Skin of body (tissue), 2 donors: ENCODE measurements around the gene ZNF569. TPM values are rescaled to one million over a fixed set of nuclear protein-coding genes. Genes with fewer than 3 reads are reported as not detected.
A peak's percentile ranks its signal among the peaks of the same experiment; 100 is the strongest.
"Not testable (repeated sequence)": the region's sequence is repeated elsewhere in the genome, so short reads cannot be mapped to it uniquely, and the experiment has no call there.

Experiments used
- DNase-seq: peaks from one replicate; lab custom pipeline; 2025; lab: John Stamatoyannopoulos, UW
- total RNA-seq: library from RNA; depleted of rRNA; stranded (reverse); fragments of >200 nt; gene quantifications from one replicate; pipeline ENCODE4 v1.2.3, GENCODE V29; 2014

The ZNF569 gene
- total RNA-seq, 1 donor from 2014 or later: 11.3 TPM

GRCh38 chr19:37403403-37403802 lies 63.8 kb downstream of the ZNF569 start:
- DNase-seq: no peak

- DNase-seq: no peak
Observed at GRCh38 chr19:37401078-37401477, 66.2 kb downstream of the ZNF569 start.

GRCh38 chr19:37391399-37391798 lies 75.8 kb downstream of the ZNF569 start:
- DNase-seq: not testable (repeated sequence)

- DNase-seq: no peak
Observed at GRCh38 chr19:37389234-37389633, 78.0 kb downstream of the ZNF569 start.

GRCh38 chr19:37370880-37371661 lies 96.2 kb downstream of the ZNF569 start, which contains the start of gene ZNF527:
Gene ZNF527, plus strand, starts transcription at chr19:37371099. Its CDS starts 3,100 bp downstream, at chr19:37374199.
- peak; percentile 97 for DNase-seq

GRCh38 chr19:37370386-37370879 lies 96.8 kb downstream of the ZNF569 start:
- not testable (repeated sequence) for DNase-seq

GRCh38 chr19:37362733-37363132 lies 104.5 kb downstream of the ZNF569 start:
- no peak for DNase-seq

- no peak for DNase-seq
Observed at GRCh38 chr19:37361994-37362393, 105.2 kb downstream of the ZNF569 start.

Other genes with a start within 250 kb of the ZNF569 start
- 11.7 TPM for gene ZNF383, start 249.2 kb downstream of the ZNF569 start, total RNA-seq
- gene ZNF527, start 96.3 kb downstream of the ZNF569 start, total RNA-seq: 9.3 TPM
- gene ZNF570, start 1.9 kb upstream of the ZNF569 start, total RNA-seq: 7.2 TPM
- gene ZNF793, start 39.5 kb upstream of the ZNF569 start, total RNA-seq: 7.7 TPM
- 7.4 TPM for gene ZNF571, start 127.3 kb upstream of the ZNF569 start, total RNA-seq
- gene ZNF540, start 127.4 kb upstream of the ZNF569 start, total RNA-seq: 2.4 TPM
- 22.0 TPM for gene ZFP30, start 188.0 kb upstream of the ZNF569 start, total RNA-seq